HepG2 (cell line): ENCODE results near the gene HS6ST2.

ENCODE experiments used
- CTCF ChIP-seq: sonication (generic); formaldehyde crosslinking; IDR thresholded peaks from 2 replicates; pipeline ENCODE4 v1.5.0; 2020; ENCODE audit warnings: mild to moderate bottlenecking, missing genetic modification reagents, moderate library complexity
- NR3C1 ChIP-seq: sonication (generic); formaldehyde crosslinking; IDR thresholded peaks from 2 replicates; pipeline ENCODE4 v1.4.0; 2020; ENCODE audit warnings: missing genetic modification reagents
- ZKSCAN1 ChIP-seq: fragments of 150-350 bp; IDR thresholded peaks from 2 replicates; pipeline ENCODE4 v1.6.1; 2014; ENCODE audit warnings: low read length

GRCh38 chrX:132900633-132901293, 57.7 kb downstream of the HS6ST2 start:
- TF ChIP-seq NR3C1 (CRISPR knock-in tag) (no peak), CTCF (CRISPR knock-in tag) (no peak), ZKSCAN1 (no peak)
